Epithelial cell of esophagus (primary cell): ENCODE data around the gene RPL13.
A peak's percentile ranks its signal among the peaks of the same experiment; 100 is the strongest.

Source experiments
- DNase-seq: peaks from one replicate; pipeline ENCODE4 v3.0.0; 2010; ENCODE audit warnings: low read depth
- H3K4me3 ChIP-seq: 2 replicates; pipeline ENCODE4 v1.5.1; 2011; ENCODE audit warnings: mild to moderate bottlenecking, low read length, control low read depth
- TF ChIP-seq, protein P1 (sequence below): IDR thresholded peaks from 2 replicates; pipeline ENCODE4 v1.5.1; 2011; ENCODE audit warnings: low read depth, mild to moderate bottlenecking, low read length, control low read depth, inconsistent platforms; ENCODE audit not compliant: insufficient read depth; ENCODE audit errors: missing control alignments

The RPL13 gene

GRCh38 chr16:89577055-89577759 is 16.7 kb downstream of the RPL13 start:
- H3K4me3 ChIP-seq = no peak overlapping the region
- TF ChIP-seq, protein P1, sequence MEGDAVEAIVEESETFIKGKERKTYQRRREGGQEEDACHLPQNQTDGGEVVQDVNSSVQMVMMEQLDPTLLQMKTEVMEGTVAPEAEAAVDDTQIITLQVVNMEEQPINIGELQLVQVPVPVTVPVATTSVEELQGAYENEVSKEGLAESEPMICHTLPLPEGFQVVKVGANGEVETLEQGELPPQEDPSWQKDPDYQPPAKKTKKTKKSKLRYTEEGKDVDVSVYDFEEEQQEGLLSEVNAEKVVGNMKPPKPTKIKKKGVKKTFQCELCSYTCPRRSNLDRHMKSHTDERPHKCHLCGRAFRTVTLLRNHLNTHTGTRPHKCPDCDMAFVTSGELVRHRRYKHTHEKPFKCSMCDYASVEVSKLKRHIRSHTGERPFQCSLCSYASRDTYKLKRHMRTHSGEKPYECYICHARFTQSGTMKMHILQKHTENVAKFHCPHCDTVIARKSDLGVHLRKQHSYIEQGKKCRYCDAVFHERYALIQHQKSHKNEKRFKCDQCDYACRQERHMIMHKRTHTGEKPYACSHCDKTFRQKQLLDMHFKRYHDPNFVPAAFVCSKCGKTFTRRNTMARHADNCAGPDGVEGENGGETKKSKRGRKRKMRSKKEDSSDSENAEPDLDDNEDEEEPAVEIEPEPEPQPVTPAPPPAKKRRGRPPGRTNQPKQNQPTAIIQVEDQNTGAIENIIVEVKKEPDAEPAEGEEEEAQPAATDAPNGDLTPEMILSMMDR = no peak
- no peak for DNase-seq

DNA sequence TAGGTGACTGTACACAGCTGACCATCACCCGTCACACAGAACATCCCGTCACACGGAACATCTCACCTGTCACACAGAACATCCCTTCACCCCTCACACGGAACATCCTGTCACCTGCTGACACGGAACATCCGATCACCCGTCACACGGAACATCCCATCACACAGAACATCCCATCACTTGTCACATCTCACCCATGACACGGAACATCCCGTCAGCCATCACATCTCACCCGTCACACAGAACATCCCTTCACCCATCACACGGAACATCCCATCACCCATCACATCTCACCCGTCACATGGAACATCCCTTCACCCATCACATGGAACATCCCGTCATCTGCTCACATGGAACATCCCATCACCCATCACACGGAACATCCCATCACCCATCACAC is 18.9 kb downstream of the RPL13 start:
- DNase-seq = no peak
- TF ChIP-seq, protein P1 = no peak

DNA sequence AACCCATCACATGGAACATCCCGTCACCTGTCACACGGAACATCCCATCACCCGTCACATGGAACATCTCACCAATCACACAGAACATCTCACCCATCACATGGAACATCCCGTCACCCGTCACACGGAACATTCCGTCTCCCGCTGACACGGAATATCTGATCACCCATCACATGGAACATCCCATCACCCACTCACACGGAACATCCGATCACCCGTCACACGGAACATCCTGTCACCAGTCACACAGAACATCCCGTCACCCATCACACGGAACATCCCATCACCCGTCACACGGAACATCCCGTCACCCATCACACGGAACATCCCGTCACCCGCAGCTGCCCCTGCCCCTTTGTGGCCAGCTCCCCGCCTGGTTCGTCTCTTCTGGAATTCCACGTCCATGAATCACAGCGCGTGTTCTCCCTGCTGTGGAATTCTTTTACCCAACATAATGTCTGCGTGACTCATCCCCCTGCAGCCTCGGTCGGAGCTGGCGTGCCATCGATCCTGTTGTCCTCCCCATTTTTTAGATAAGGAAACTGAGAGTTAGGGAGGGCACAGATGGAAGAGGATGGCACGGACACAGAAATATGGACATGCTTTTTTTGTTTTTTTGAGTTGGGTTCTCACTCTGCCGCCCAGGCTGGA is 20.7 kb downstream of the RPL13 start:
- H3K4me3 ChIP-seq = no peak overlapping the region
- TF ChIP-seq, protein P1 = no peak
- DNase-seq = peak; percentile 88

More for the DNA sequence above, 18.9 kb downstream of the RPL13 start:
- no peak overlapping the region for H3K4me3 ChIP-seq

DNA sequence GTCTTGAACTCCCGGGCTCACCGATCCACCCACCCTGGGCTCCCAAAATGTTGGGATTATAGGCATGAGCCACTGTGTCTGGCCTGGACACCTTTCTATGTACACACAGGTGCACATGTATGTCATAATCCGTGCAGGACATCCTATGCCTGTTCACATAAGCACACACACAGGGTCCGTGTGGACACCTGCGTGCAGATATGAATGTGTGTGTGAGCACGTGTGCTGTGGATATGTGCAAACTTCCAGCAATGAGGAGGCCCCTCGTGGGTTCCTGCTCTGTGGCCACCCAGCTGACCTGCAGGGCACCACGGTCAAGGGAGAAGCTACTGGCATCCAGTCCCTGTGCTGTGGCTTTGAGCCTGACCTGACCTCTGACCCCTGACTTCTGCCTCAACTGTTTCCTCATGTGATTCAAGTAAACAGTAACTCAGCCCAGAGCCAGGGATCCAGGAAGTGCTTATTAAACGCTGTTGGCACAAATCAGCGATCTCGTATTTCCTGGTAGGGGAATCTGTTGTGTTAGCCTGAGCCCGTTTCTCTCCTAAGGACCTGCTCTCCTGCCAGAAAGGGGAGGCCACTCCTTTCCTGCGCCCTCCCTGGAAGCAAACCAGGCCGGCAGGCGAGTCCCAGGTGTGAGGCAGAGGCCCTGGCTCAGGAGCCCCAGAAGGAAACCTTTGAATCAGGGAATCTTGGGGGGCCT is 21.5 kb downstream of the RPL13 start:
- peak; percentile 58 for DNase-seq
- no peak overlapping the region for H3K4me3 ChIP-seq
- TF ChIP-seq, protein P1 = no peak

DNA sequence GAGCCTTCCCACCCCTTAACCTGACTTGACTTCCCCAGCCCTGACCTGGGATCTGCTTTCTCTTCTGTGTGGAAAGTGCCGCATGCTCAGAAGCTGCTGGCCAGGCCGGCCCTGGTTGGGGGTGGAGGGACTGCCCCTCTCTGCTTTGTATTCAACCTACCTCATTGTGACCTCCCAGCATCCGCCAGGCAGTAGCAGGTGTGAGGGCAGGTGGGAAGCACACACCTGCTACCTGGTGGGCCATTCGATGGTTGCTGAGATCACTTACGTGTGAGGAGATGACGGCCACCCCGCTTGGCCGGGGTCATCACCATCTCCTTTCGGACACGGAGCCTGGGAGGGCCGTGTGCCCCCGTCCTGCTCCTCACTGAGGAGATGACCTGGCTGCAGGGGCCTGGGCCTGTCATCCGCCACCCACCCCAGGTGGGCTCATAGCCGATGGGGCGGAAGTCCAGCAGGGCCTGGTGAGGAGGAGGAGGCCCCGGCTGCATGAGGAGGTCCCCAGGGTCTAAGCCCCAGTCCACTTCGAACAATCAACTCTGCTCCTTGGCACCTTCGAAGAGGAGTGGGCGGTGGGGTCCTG is 22.2 kb downstream of the RPL13 start:
- H3K4me3 ChIP-seq = no peak overlapping the region
- TF ChIP-seq, protein P1 = no peak
- no peak for DNase-seq

- no peak overlapping the region for H3K4me3 ChIP-seq
- TF ChIP-seq, protein P1 = no peak
Measured at GRCh38 chr16:89583197-89583894, 22.9 kb downstream of the RPL13 start.

More at GRCh38 chr16:89583197-89583894, 22.9 kb downstream of the RPL13 start:
- DNase-seq = no peak
